ENCODE results near the gene FAM124A.

DNA sequence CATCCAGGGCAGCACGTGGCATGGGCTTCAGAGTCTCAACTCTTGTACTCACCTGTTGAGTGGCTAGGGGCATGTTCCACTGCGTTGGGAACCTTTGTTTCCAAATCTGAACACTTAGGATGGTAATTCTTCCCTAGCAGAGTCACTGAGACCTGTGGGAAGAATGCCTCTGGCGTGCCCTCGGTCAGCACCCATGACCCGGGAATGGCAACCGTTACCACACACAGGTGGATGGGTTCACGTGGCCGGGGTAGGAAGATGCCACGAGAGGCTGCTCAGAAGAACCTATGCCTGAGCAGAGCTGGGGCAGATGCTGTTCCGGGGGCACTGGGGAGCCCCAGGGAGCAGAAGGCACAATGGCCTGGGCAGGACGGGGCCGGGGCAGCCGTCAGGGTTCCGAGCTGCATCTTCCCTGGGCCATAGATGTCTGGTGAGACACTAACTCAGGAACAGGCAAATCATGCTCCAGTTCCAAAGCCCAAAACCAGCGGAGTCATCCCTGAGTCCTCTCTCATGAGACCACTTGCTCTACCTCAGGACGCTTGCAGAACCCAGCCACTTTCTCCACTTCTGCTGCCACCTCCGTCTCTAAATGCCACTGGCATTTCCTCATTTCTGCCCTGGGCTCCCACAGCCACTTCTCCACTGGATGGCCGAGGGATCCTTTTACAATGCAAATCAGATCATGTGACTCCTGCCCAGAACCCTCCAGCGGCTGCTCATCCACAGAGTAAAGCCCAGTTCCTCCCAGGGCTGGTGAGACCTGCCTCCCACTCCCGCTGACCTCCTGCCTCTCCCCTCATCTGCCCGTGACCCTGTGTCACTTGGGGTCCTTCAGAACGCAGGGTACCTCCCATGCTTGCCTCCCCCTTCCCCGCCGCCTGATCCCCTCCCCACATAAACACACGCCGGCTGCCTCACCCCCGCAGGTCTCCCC lies 36.7 kb downstream of the FAM124A start:
- TF ChIP-seq CTCF (conservative IDR thresholded peaks at IDR 0.05 in 1 of 2, IDR thresholded peaks at IDR 0.05 in 1 of 2; ENCODE audit: extremely low read depth in 1 of 2, insufficient read depth in 1 of 2, low read depth in 1 of 2, low read length in 2 of 2) (no peak), EZH2 (IDR thresholded peaks at IDR 0.05; ENCODE audit: borderline replicate concordance, low read length) (no peak)
